ENCODE results near the gene RPS18.

The RPS18 gene

GRCh38 chr6:33314943-33315792 is 43.3 kb downstream of the RPS18 start:
- no peak for DNase-seq (ENCODE audit: low read depth, low spot score)

GRCh38 chr6:33315793-33316602 is 44.1 kb downstream of the RPS18 start:
- no peak for DNase-seq (ENCODE audit: low read depth, low spot score)

GRCh38 chr6:33316603-33317418 is 44.9 kb downstream of the RPS18 start:
- no peak for DNase-seq (ENCODE audit: low read depth, low spot score)

- DNase-seq (ENCODE audit: low read depth, low spot score) = no peak
Measured at GRCh38 chr6:33317419-33317668, 45.5 kb downstream of the RPS18 start.

GRCh38 chr6:33317669-33318425 is 46.0 kb downstream of the RPS18 start, which contains the start of gene ZBTB22:
ZBTB22 (minus strand) TSS chr6:33317744; CDS start chr6:33316916, 828 bp downstream.
- DNase-seq (ENCODE audit: low read depth, low spot score) = peak; percentile 92

GRCh38 chr6:33318426-33319073 is 46.7 kb downstream of the RPS18 start:
- no peak for DNase-seq (ENCODE audit: low read depth, low spot score)

GRCh38 chr6:33319939-33320314 is 48.1 kb downstream of the RPS18 start:
- no peak for DNase-seq (ENCODE audit: low read depth, low spot score)

- no peak for DNase-seq (ENCODE audit: low read depth, low spot score)
Measured at GRCh38 chr6:33320315-33321181, 48.7 kb downstream of the RPS18 start.

- DNase-seq (ENCODE audit: low read depth, low spot score) = no peak
Measured at GRCh38 chr6:33321227-33321626, 49.4 kb downstream of the RPS18 start.

GRCh38 chr6:33323623-33323948 is 51.7 kb downstream of the RPS18 start:
- no peak for DNase-seq (ENCODE audit: low read depth, low spot score)

GRCh38 chr6:33324125-33324524 is 52.2 kb downstream of the RPS18 start:
- DNase-seq (ENCODE audit: low read depth, low spot score) = no peak
